8988T (cell line): ENCODE results near the gene EGLN1.

Source experiments
- DNase-seq: peaks from one replicate; pipeline ENCODE4 v3.0.0; 2011

Gene EGLN1

DNA sequence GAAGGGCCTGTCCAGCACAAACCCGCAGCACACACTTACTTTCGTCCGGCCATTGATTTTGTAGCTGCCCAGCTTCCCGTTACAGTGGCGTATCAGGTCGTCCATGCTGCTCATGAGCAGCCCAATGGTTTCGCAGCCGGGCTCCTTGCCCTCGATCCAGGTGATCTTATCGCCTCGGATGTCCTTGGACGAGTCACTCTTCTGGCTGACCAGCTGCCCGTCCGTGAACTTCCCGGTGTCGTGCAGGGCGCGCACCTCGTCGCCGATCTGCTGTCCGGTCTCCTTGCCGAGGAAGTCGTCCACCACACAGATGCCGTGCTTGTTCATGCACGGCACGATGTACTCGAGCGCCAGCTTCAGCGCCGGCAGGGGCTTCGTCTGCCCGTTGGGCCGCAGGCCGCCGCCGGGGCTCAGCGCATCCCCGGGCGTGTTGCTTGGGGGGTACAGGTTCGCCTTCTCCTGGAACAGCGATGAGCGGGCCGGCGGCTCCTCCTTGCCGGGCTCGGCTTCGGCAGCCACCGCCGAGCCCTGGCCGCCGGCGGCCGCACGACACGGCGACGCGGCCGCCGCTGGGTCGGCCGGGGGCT, 1.0 kb downstream of the EGLN1 start:
- peak; percentile 14 for DNase-seq

DNA sequence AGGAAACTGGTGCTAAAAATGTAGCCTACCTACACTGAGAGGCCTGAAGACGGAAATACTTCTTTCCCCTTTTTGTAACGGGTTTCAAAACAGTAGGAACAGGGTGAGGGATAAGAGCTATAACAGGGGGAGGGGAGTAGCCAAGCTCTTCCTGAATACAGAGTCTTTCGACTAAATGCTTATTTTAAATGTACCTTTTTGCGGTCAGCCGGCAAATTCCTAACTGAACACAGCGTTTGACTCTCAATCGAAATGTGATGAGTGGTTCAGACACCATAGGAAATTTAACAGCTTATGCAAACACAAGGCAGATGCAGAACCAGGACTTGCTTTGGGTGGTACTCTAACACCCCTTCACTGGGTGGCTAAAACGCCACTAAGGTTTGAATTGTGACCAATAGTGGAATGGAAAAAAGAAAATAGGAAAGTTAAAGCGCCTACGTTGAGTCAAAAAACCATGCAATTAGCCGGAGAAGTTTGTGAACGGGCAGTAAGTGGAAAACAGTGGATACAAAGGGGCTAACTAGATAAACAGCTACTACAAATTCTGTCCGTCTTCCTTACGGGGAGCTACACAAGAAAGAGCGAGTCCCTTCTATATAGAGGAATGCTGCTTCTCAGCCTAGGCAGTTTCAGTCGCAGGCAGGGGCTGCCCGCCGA, 1.7 kb downstream of the EGLN1 start:
- DNase-seq = no peak

DNA sequence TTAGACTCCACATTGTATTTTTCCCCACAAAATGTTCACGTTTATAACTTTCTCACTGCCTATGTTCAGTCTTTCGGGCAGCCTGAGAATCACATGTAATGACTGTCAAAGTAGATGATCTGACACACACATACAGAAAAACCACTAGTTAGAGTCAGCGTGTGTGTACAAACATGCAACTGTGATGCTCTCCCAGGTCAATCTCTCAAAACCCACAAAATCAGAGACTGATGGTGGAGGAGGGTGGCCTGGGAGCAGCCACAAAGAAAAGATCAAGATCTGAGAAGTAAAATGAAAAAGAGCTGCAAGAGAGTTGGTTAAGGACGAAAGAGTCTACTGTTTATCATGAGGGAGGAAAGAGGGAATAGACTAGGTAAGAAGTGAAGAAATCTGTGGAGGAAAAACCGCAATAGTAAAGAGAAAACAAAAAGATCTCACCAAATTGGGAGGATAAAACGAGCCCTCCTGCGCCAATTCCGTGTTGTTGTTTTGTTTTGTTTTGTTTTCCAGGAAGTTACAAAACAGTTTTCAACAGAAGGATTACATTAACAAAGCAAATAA, 2.3 kb downstream of the EGLN1 start:
- DNase-seq = no peak

DNA sequence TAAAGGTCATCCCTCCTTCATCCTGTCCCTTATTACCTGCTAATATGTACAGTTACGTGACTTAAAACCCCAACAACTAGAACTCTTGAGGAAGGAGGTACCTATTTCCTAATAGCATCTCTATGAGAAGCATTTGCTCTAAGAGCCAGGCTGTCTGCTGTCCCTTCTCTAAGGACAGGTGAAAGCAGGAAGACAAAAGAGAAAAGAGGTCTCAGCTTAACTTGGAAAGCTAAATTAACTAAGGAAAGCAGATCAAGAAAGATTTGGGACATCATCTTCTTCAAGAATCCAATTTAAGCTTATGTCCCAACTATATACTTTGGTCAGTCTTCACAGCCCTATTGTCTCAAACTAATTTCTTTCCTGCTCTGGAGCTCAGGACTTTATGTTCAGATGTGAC, 2.9 kb downstream of the EGLN1 start:
- no peak for DNase-seq

DNA sequence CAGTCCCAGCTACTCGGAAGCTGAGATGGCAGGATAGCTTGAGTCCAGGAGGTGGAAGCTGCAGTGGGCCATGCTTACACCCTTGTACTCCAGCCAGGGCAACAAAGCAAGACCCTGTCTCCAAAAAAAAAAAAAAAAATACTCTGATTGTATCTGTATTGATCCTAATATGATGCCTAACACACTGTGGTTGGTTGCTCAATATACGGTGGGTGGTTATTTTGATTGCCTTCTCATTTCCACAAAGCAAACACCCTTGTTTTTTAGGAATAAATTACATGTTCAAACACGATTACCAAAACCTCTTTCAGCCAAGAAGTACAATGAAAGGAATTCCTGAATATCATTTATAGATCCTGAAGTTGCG, 3.4 kb downstream of the EGLN1 start:
- no peak for DNase-seq

DNA sequence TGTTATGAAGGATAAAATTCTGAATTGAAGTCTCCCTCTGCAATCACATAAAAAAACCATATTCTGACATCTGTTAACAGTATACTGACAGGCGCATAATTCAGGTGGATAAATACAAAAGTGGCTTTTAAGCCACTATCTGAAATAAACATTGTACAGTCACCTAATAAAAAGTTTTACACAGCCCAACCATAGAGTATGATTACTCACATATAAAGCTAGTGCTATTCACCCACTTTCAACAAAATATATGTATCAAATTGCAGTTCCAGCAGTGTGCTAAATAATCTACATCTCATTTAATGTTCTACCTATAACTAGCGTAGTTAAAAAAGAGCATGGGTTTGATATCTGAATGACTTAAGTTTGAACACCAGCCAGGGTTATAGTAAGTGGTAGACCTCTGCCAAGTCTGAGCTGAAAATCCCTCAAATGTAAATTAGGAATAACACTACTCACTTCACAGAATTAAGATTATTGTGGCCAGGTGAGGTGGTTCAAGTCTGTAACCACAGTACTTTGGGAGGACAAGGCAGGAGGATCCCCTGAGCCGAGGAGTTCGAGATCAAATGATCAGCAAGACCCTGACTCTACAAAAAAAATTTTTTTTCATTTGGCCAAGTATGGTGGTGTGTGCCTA, 3.9 kb downstream of the EGLN1 start:
- no peak for DNase-seq

DNA sequence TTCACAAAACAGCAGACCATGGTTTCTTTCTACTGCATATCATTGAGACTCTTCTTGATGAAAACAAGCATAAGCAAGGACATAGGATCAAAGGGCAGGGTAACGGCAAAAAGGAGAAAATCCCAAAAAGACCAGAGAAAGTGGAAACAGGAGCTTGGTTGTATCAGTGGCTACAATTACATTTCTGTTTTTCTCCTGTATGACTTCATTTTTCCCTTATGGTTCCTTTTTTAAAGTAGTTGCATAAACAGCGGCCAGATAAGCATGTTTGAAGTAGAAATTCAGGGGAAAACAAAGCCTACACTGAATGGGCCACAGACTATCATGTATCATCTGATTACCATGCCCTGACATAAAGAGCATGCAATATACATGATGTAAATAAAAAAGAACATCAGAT, 4.6 kb downstream of the EGLN1 start:
- DNase-seq = no peak

DNA sequence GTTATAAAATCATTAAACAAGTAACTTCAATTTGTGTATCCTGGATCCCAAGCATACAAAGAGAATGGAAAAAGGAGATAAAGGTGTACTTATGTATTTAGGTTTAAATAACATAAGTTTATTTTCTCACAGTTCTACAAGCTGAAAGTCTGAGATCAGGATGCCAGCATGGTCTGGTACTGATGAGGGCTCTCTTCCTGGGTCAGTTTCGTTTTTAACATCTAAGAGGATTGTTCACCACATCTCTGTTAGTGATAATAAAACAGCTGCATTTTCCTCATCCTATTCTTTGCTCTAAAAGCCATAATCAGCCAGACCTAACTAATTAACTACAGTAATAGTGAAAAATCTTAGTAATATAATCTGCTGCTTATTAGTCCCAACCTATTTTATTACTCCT, 5.2 kb downstream of the EGLN1 start:
- no peak for DNase-seq

DNA sequence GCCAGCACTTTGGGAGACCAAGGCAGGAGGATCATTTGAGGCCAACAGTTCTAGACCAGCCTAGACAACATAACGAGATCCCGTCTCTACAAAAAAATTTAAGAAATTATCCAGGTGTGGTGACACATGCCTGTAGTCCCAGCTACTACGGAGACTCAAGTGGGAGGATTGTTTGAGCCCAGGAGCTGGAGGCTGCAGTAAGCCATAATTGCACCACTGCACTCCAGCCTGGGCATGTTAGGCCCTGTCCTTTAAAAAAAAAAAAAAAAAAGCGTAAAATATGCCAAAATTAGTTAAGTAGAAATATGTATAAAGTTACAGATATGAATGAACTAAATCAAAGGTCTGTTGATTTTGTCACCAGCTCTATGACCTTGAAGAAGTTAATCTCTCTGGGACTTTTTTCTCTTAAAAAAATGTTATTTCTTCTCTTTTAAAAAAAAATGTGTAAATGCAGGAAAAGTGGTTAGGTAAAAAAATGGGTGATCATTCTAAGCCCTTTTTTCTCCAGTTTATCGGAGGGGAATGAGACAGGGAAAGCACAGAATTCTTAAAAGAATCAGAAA, 7.0 kb downstream of the EGLN1 start:
- DNase-seq = no peak

DNA sequence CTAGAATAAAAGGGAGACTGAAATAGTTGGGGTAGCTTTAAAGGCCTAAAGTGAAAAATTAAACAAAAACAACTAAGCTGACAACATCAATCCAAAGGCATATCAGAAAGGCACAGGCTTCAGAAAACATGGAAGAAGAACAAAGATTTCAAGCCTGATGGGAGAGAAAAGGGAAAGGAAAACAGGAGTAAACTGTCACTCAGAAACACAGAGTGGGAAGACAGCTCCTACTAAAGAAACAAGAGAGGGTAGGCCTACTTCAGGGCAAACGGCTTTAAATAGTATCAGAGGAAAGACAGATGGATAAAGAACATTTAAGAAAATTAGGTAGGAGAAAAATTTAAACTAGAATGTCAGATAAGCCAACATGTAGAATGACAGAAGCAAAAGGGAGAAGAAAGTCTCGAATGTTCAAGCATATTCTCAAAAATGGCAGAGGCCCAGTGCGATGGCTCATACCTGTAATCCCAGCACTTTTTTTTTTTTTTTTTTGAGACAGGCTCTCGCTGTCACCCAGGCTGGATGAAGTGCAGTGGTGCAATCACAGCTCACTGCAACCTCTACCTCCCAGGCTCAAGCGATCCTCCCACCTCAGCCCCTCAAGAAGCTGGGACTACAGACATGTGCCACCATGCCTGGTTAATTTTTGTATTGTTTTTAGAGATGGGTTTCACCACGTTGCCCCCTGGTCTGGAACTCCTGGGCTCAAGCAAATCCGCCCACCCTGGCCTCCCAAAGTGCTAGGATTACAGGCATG, 7.6 kb downstream of the EGLN1 start:
- DNase-seq = no peak

DNA sequence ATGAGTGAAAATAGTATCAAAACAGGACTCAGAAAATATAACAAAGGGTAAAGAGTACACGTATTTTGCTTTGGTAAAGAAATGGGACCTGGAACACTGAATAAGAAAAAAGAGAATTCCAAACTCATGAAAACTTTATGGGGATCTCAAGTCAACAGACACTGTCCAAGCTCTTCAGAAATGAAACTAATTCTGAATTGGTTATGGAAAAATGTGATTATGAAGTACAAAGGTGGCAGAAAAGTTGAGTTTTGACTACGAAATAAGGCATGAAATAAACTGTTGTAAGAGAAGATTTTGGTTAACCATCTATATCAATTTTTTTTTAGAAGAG, 8.4 kb downstream of the EGLN1 start:
- no peak for DNase-seq

DNA sequence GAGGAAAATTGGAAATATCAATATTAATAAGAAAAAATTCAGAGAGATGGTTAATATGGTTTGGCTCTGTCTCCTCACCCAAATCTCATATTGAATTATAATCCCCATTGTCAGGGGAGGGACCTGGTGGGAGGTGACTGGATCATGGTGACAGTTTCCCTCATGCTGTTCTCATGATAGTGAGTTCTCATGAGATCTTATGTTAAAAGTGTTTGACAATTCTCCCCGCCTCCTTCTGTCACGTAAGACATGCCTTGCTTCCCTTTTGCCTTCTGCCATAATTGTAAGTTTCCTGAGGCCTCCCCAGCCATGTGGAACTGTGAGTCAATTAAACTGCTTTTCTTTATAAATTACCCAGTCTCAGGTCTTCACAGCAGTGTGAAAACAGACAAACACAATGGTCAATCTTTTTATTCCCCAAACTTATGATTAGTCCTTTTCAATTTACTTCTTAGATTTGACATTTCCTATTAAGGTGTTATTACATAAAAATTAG, 11.0 kb downstream of the EGLN1 start:
- DNase-seq = no peak

DNA sequence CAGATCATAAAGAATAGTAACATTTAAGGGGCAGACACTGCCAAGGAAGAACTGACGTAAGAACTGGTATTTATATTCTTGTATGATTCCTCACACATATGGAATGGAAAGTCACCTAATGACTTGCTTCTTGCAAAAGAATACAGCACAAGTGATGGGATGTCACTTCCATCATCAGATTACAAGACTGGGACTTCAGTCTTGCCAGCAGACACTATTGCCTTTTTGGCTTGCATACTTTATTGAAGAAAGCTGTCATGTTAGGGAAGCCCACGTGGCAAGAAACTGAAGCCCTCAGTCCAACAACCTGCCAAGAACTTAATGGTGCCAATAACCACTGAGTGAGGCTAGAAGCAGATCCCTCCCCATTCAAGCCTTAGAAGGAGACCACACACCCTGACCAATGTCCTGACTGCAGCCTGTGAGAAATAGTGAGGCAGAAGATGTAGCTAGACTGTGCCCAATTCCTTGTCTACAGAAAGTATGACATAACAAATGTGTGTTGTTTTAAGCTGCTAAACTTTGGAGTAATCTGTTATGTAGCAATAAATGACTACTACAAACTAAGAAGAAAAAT, 12.0 kb downstream of the EGLN1 start:
- DNase-seq = no peak

DNA sequence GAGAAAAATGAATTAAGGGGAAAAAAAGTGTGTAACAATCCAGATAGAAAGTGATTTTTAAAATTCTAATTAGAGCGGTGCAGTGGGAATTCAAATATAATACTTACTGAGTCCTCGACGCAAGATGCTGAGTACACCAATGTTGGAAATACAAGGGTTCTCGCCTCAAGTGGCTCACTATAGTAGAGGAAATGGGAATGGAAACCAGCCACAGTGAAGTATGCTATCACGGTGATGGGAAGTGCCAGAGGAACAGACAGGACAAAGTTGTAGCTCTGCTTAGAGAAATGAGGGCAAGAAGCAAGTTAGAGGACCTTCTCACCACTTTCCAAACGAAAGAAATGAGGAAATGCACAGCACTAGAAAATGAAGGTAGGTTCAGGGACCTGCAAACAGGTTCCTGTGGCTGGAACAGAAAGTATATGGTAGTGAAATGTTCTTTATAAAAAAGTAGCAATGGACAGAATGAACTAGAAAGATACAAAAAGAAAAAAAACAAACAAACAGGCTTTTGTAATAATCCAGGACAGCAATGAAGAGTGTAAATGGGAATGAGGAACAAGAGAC, 13.5 kb downstream of the EGLN1 start:
- DNase-seq = no peak

DNA sequence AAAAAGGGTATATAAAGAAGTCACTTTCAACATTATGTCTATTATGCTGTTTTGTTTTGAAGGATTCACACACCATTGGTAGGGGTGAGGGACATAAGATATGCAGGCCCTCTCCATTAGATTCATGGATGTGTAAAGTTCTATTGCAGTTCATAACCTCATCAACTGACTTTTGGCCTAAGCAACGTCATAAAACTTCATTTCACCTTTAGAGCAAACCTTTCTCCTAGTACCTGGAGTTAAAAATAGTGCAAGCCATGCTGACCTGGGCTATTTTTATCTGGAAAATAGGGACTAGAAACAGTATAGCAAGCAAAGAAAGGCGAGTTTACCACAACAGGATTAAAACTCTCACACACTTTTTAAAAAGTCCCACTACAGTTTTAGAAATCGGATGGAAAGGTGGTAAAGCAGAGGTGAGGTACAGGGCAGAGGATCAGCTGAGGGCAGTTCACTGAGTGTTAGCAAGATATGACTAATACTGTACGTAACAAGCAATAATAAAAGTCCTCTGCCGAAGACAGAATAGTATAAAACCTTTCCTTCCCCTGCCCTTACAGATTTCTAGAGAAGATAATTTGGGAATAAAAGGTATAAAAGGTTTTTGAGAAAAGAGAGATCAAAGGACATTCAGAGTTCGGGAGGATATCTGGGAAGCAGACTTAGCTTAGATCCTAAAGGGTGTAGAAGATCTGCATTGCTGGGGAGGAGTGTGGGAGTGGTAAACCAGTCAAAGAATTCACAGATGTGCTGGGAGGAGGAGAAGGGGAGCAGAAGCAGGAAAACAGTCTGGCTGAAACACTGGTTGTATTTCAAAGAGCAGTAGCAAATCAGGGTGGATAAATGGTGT, 14.3 kb downstream of the EGLN1 start:
- DNase-seq = no peak

DNA sequence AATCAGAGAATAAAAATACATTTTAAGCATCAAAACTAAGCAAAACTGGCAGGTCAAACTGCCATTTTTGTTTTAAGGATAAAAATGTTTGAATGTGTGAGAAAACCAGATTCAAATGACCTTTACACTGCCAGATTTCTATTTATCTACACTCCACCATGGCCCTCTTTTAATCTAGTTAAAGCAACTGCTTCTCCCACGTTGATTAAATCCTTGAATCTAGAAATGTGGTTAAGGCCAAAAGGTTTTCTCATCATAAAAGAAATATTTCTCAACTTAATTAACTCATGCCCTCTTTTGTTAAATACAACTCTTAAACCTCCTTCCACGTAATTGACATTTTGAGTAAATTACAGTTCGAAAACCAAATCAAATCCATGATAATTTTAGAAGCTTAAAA, 15.0 kb downstream of the EGLN1 start:
- DNase-seq = no peak

DNA sequence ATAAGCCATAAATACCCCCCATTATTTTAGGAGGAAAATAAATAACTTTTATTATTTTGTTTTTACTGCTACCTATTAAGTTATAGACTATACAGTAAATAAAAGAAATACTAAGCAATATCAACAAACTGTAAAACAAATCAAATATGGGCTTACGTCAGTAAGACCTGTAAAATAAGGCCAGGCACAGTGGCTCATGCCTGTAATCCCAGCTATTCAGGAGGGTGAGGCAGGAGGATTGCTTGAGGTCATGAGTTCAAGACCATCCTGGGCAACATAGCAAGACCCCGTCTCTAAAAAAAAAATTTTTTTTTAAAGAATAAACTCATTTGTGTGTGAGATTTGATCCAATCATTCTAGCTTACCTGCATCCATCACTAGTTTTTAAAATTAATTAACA, 17.8 kb downstream of the EGLN1 start:
- no peak for DNase-seq

DNA sequence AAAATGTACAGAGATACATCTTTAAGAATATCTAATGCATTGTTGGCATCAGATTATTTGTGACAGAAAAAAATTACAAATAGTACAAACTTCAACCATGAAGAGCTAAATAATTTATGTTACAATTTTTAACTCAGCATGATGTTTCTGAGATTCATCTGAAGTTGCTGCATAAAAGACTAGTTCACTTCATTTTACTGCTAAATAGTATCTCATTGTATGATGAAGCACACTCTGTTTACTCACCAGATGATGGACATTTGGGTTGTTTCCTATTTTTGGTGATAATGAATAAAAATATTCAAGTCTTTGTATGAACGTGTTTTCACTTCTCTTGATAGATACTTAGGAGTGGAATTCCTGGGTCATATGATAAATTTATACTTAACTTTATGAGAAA, 20.6 kb downstream of the EGLN1 start:
- no peak for DNase-seq

DNA sequence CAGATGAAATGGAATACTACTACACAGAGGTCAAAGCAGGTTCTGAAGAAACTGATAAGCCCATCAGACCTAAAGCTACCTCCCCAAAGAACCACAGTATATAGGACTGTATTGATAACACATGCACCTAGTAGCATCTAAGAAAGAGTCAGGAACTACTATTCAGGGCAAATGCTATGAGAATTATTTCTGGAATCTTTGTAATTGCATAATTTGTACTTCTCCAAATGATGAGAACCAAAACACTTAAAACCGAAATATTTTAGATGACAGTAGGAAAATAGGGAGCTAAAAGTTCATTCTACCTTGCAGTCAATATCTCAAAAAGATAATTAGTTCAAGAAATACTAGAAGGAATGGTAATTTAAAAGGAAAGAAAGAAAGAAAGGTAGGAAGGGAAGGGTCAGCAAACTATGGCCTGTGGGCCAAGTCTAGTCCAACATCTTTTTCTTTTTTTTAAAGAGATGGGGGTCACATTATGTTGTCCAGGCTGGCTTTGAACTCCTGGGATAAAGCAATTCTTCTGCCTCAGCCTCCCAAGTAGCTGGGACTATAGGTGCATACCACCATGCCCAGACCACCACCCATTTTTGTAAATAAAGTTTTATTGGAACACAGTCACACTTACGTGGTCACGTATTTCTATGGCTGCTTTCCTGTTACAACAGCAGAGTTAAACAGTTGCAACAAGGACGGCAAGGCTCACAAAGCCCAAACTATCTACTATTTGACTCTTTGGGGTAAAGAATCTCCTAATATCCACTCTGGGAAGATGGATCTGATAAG, 24.0 kb downstream of the EGLN1 start:
- no peak for DNase-seq

DNA sequence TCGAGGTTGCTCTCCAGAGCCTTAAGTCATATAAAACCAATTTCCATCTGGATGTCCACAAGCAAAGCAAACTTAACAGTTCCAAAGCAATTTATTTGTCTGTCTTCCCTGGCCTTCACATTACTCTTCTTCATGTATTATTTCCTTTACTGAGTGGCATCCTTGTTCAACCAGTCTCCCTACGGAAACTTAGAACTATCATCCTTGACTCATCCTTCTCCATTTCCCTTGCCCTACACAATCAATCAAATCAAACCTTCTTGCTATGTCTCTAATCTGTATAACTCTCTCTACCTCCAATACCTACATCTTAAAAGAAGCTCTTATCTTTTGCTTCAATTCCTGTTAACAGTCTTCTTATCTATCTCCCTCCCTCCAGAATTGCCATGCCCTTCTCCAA, 25.4 kb downstream of the EGLN1 start:
- no peak for DNase-seq

DNA sequence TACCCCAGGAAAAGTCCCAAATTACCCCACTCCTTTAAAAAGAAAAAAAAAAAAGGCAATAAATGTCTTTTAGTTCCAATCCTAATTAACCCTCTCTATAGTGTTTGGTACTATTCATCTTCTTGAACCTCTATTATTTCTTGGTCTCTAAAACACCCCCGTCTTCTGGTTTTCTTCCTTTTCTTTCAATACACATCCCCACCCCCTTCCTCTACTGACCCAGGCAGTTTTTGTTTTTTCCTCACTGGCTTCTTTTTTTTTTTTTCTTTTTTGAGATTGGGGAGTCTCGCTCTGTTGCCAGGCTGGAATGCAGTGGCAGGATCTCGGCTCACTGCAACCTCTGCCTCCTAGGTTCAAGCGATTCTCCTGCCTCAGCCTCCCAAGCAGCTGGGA, 26.1 kb downstream of the EGLN1 start:
- DNase-seq = no peak
